Nephron progenitor cell (in vitro differentiated cells): ENCODE data around the gene RIMS3.

Experiments used
- DNase-seq: peaks from one replicate; pipeline ENCODE4 v3.0.0; 2021
- H3K27ac Mint-ChIP-seq: 2 replicates; pipeline ENCODE4 v1.8.0; 2021; ENCODE audit warnings: mild to moderate bottlenecking, moderate library complexity, mixed read lengths
- H3K27me3 Mint-ChIP-seq: 2 replicates; pipeline ENCODE4 v1.8.0; 2021; ENCODE audit warnings: mild to moderate bottlenecking, low read depth, mixed read lengths; ENCODE audit not compliant: poor library complexity
- H3K36me3 Mint-ChIP-seq: 2 replicates; pipeline ENCODE4 v1.8.0; 2021; ENCODE audit warnings: low read depth, mixed read lengths
- H3K4me1 Mint-ChIP-seq: 2 replicates; pipeline ENCODE4 v1.8.0; 2021; ENCODE audit warnings: mixed read lengths
- H3K4me3 Mint-ChIP-seq: 2 replicates; pipeline ENCODE4 v1.8.0; 2021; ENCODE audit warnings: mild to moderate bottlenecking, moderate library complexity, mixed read lengths
- H3K9me3 Mint-ChIP-seq: 2 replicates; pipeline ENCODE4 v1.8.0; 2021; ENCODE audit warnings: mild to moderate bottlenecking, moderate library complexity, mixed read lengths
- CTCF ChIP-seq: fragments of 200-600 bp; sonication (generic); IDR thresholded peaks from 2 replicates; pipeline ENCODE4 v1.5.0; 2021; ENCODE audit warnings: antibody characterized with exemption

The RIMS3 gene

DNA sequence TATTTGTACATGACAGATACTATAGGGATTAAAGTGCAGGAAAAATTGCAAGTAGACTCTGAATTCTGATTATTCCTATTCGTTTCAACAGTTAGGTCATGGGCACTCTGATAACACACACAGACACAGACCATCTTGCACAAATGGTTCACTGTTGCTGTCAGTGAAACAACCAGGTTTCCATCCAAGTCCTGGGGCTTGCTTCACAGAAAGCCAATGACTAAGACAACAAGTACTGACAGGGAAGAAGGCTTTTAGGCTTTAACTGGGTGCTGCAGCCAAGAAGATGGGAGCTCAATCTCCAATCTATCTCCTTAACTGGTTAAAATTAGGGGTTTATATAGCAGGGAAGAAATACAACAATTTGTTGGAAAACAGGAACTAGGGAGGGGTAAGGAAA is 57.6 kb downstream of the RIMS3 start:
- no peak for DNase-seq
- peaks cover 9% of the 10 kb centered on the region for H3K27me3 Mint-ChIP-seq
- no peak overlapping the region for H3K27ac Mint-ChIP-seq
- H3K4me1 Mint-ChIP-seq, result no peaks in the 10 kb centered on the region
- H3K9me3 Mint-ChIP-seq, result no peaks in the 10 kb centered on the region
- no peak for TF ChIP-seq CTCF
- H3K4me3 Mint-ChIP-seq, result no peak overlapping the region
- no peaks in the 10 kb centered on the region for H3K36me3 Mint-ChIP-seq

GRCh38 chr1:40606978-40607377 is 58.5 kb downstream of the RIMS3 start:
- H3K9me3 Mint-ChIP-seq, result no peaks in the 10 kb centered on the region
- H3K36me3 Mint-ChIP-seq, result no peaks in the 10 kb centered on the region
- TF ChIP-seq CTCF, result no peak
- no peak overlapping the region for H3K27ac Mint-ChIP-seq
- H3K4me3 Mint-ChIP-seq, result no peak overlapping the region
- peaks cover 15% of the 10 kb centered on the region for H3K27me3 Mint-ChIP-seq
- H3K4me1 Mint-ChIP-seq, result no peaks in the 10 kb centered on the region
- no peak for DNase-seq

DNA sequence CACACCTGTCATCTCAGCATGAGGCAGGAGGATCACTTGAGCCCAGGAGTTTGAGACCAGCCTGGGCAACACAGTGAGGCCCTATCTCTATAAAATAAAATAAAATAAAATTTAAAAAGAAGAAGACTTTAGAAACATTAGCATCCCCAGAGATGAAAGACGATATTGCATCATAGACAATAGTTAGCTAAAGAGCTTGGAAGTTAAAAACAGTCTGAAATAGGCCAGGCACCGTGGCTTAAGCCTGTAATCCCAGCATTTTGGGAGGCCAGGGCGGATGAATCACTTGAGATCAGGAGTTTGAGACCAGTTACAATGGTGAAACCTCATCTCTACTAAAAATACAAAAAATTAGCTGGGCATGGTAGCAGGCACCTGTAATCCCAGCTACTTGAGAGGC is 59.3 kb downstream of the RIMS3 start:
- H3K4me1 Mint-ChIP-seq, result no peaks in the 10 kb centered on the region
- DNase-seq, result no peak
- no peak for TF ChIP-seq CTCF

GRCh38 chr1:40599926-40600325 is 65.6 kb downstream of the RIMS3 start:
- peaks cover 9% of the 10 kb centered on the region for H3K9me3 Mint-ChIP-seq
- H3K4me1 Mint-ChIP-seq, result no peaks in the 10 kb centered on the region
- H3K36me3 Mint-ChIP-seq, result no peaks in the 10 kb centered on the region
- DNase-seq, result no peak
- H3K27me3 Mint-ChIP-seq, result peaks cover 23% of the 10 kb centered on the region
- TF ChIP-seq CTCF, result no peak
- no peak overlapping the region for H3K27ac Mint-ChIP-seq
- no peak overlapping the region for H3K4me3 Mint-ChIP-seq

More for the DNA sequence above, 59.3 kb downstream of the RIMS3 start:
- H3K9me3 Mint-ChIP-seq, result no peaks in the 10 kb centered on the region
- no peak overlapping the region for H3K4me3 Mint-ChIP-seq
- peaks cover 18% of the 10 kb centered on the region for H3K27me3 Mint-ChIP-seq
- no peak overlapping the region for H3K27ac Mint-ChIP-seq
- no peaks in the 10 kb centered on the region for H3K36me3 Mint-ChIP-seq

GRCh38 chr1:40595623-40596022 is 69.9 kb downstream of the RIMS3 start:
- peaks cover 19% of the 10 kb centered on the region for H3K27me3 Mint-ChIP-seq
- no peak for TF ChIP-seq CTCF
- H3K9me3 Mint-ChIP-seq, result peaks cover 9% of the 10 kb centered on the region
- H3K27ac Mint-ChIP-seq, result no peak overlapping the region
- no peaks in the 10 kb centered on the region for H3K4me1 Mint-ChIP-seq
- H3K36me3 Mint-ChIP-seq, result no peaks in the 10 kb centered on the region
- DNase-seq, result no peak
- H3K4me3 Mint-ChIP-seq, result no peak overlapping the region

- Mint-ChIP-seq H3K4me1 (no peaks in the 10 kb centered on the region), H3K9me3 (peaks cover 9% of the 10 kb centered on the region), H3K27me3 (peaks cover 15% of the 10 kb centered on the region), H3K36me3 (no peaks in the 10 kb centered on the region), H3K27ac (no peak overlapping the region), H3K4me3 (no peak overlapping the region)
- no peak for DNase-seq
- no peak for TF ChIP-seq CTCF
Measured at GRCh38 chr1:40594187-40594531, 71.3 kb downstream of the RIMS3 start.
